Stimulated activated CD4-positive, alpha-beta T cell treated with anti-CD3 and anti-CD28 coated beads, Interleukin-1b, Interleukin-23, amount 100 ng/mL, for 24 hours (primary cell): ENCODE data around the gene CENPF.

Source experiments
- DNase-seq, 4 experiments: peaks; one replicate each; pipeline ENCODE4 v3.0.0-alpha.2; 2020; ENCODE audit warnings: low read depth in 4 of 4, low spot score in 1 of 4

Gene CENPF

GRCh38 chr1:214615109-214615508 lies 12.1 kb downstream of the CENPF start:
- no peak for DNase-seq

GRCh38 chr1:214615871-214616270 lies 12.9 kb downstream of the CENPF start:
- no peak for DNase-seq

- no peak for DNase-seq
Measured at GRCh38 chr1:214617246-214617645, 14.3 kb downstream of the CENPF start.

- no peak for DNase-seq
Measured at GRCh38 chr1:214617843-214618242, 14.8 kb downstream of the CENPF start.

- DNase-seq: no peak
Measured at GRCh38 chr1:214621236-214621635, 18.2 kb downstream of the CENPF start.

GRCh38 chr1:214623430-214623829 lies 20.4 kb downstream of the CENPF start:
- DNase-seq: no peak

GRCh38 chr1:214632091-214632490 lies 29.1 kb downstream of the CENPF start:
- no peak for DNase-seq

GRCh38 chr1:214633686-214634085 lies 30.7 kb downstream of the CENPF start:
- DNase-seq: no peak

GRCh38 chr1:214634267-214634666 lies 31.3 kb downstream of the CENPF start:
- DNase-seq: no peak

- DNase-seq: no peak
Measured at GRCh38 chr1:214635086-214635485, 32.1 kb downstream of the CENPF start.

- DNase-seq: no peak
Measured at GRCh38 chr1:214635506-214635905, 32.5 kb downstream of the CENPF start.

- DNase-seq: no peak
Measured at GRCh38 chr1:214636436-214636835, 33.4 kb downstream of the CENPF start.

GRCh38 chr1:214637125-214637524 lies 34.1 kb downstream of the CENPF start:
- no peak for DNase-seq

- DNase-seq: no peak
Measured at GRCh38 chr1:214637722-214638458, 34.9 kb downstream of the CENPF start.

- no peak for DNase-seq
Measured at GRCh38 chr1:214638459-214638807, 35.4 kb downstream of the CENPF start.

GRCh38 chr1:214638997-214639396 lies 36.0 kb downstream of the CENPF start:
- DNase-seq: no peak

GRCh38 chr1:214640431-214641213 lies 37.6 kb downstream of the CENPF start:
- no peak for DNase-seq

- DNase-seq: no peak
Measured at GRCh38 chr1:214641214-214641895, 38.4 kb downstream of the CENPF start.

GRCh38 chr1:214643030-214643429 lies 40.0 kb downstream of the CENPF start:
- no peak for DNase-seq

- no peak for DNase-seq
Measured at GRCh38 chr1:214645712-214646111, 42.7 kb downstream of the CENPF start.

- DNase-seq: no peak
Measured at GRCh38 chr1:214648801-214649200, 45.8 kb downstream of the CENPF start.

GRCh38 chr1:214649607-214650006 lies 46.6 kb downstream of the CENPF start:
- no peak for DNase-seq
